HG02610 (cell line): Measurements from ENCODE around the gene CCDC71L.

ENCODE experiments used
- ATAC-seq: cut with Tn5 transposase; IDR thresholded peaks from one replicate; pipeline ENCODE4 v1.9.1; 2021; ENCODE audit warnings: mild to moderate bottlenecking, moderate library complexity; ENCODE audit not compliant: unreplicated experiment

CCDC71L gene

GRCh38 chr7:106659166-106659962 lies 1.6 kb downstream of the CCDC71L start:
- no peak for ATAC-seq

- no peak for ATAC-seq
Observed at GRCh38 chr7:106658316-106659165, 2.4 kb downstream of the CCDC71L start.

GRCh38 chr7:106657085-106657991 lies 3.6 kb downstream of the CCDC71L start:
- ATAC-seq: no peak

- ATAC-seq: no peak
Observed at GRCh38 chr7:106655703-106656498, 5.1 kb downstream of the CCDC71L start.

DNA sequence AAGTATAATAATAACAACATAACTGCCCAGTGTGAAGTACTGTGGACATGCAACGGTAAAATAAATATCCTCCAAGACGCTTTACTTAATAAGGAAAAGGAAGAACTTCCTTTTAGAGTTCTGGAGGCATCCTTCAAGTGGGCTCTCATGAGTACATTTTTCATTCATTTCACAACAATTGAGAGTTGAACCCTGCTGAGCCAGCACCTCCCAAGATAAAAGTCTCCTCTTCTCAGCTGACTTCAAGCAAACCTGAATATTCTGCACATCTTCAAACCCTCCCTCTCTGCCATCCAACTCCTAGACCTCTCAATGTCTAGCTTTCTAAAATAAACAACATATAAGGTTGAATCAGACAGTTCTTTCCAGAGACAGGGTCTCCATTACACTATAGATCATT lies 7.5 kb downstream of the CCDC71L start:
- no peak for ATAC-seq

DNA sequence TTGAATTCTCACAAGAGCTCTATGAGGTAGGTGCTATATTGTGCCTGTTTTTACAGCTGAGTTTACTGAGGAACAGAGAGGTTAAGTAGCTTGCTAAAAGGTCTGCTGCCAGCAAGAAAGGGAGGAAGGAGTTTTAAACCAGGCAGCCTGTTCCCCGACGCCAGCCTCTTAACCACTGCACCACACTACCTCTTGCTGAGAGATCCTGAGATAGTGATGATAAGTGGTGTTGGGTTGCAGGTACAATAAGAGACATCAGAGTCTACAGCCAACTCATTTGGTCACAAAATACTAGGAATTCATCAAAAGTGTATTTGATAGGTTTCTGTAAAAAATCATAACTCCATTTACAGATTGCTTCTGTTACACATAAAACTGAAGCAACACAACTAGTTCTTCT lies 8.0 kb downstream of the CCDC71L start:
- ATAC-seq: no peak

DNA sequence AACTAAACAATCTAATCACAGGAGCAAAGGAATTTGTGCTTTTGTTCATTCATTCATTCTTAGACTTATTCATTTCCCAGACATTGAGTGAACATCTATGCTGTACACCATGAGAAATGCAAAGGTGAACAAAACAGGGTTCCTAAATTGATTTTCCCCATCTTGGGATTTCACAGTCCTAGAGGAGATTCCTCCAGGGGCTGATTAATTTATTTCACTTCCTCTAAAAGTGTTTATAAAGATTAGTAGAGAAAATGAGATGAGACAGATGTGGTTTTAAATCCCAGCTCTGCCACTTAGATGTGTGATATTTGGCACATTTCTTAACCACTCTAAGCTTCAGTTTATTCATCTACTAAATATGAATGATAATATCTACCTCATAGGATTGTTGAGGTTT lies 8.9 kb downstream of the CCDC71L start:
- ATAC-seq: no peak

DNA sequence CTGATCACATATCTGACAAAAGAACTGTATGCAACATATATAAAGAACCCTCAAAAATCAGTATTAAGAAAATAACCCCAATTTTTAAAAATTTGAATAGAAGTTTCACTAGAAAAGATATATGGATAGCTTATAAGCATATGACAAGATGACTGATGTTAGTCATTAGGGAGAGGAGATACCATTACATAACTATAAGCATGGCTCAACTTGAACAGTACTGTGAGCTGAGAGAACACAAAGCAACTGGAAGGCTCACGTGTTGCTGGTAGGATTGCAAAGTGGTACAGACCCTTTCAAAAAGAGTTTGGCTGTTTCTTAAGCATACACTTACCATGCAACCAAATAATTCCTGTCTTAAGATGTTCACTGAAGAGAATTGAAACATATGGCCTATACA lies 14.7 kb downstream of the CCDC71L start:
- ATAC-seq: no peak

DNA sequence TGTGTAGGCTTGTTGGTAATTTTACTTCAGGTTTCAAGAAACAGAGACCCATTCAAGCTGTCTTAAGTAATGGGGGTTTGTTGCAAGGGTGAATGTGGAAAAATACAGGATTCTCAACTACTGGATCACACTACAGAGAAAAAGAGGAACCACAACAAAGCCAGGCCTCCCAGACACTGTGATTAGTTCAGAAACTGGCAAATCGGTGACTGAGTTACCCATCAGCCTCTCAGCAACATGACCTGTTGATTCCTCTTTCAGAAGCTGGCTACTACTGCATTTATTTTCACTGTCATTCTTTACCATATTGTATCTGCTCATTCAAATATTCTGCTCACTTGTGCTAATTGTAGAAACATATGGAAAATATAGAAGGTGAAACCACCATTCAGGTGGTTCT lies 16.0 kb downstream of the CCDC71L start:
- ATAC-seq: no peak

- ATAC-seq: no peak
Observed at GRCh38 chr7:106643216-106644000, 17.6 kb downstream of the CCDC71L start.

- ATAC-seq: no peak
Observed at GRCh38 chr7:106641416-106641815, 19.5 kb downstream of the CCDC71L start.

GRCh38 chr7:106640368-106641141 lies 20.4 kb downstream of the CCDC71L start:
- no peak for ATAC-seq

DNA sequence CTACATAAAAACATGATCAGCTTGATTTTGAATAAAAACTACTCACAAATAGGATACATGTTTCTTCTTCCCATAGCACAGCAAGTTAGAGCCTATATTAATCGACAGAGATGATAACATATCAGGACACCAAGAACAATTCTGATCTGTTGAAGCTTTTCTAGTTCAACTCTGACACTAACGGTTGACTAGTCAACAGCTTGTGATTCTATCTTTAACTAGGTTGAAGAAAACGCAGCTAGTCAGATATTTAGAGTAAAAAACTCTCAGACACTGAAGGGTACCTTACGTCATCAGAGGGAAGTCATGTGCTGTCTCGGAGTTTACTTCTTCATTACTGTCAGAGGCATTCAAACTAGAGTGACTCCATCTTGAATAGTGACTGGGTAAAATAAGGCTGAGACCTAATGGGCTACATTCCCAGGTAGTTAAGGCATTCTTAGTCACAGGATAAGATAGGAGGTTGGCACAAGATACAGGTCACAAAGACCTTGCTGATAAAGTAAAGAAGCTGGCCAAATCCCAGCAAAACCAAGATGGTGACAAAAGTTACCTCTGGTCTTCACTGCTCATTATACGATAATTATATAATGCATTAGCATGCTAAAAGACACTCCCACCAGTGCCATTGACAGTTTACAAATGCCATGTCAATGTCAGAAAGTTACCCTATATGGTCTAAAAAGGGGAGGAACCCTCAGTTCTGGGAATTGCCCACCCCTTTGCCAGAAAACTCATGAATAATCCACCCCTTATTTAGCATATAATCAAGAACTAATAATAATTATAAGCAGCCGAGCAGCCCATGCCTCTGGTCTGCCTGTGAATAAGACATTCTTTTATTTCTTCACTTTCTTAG lies 21.3 kb downstream of the CCDC71L start:
- ATAC-seq: no peak

GRCh38 chr7:106635411-106635810 lies 25.5 kb downstream of the CCDC71L start:
- no peak for ATAC-seq

GRCh38 chr7:106634958-106635357 lies 26.0 kb downstream of the CCDC71L start:
- ATAC-seq: no peak

- ATAC-seq: no peak
Observed at GRCh38 chr7:106630648-106631047, 30.3 kb downstream of the CCDC71L start.

DNA sequence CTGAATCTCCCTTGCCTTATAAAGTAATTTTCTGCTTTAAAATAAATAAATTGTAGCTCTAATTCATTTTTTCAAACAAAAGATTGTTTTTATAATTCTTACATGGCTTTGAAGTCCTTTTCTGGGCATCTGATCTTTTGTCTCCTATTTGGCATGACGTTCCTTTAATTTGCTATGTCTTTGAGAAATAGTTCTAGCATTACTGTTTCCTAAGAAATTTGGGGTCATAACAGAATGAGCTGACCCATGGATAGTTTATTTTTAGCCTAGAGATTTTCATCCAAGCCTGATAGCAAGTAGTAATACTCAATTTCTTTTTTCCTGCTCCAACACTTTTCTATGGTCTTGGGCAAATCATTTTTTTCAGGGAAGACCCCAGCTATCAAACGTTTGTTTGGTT lies 31.4 kb downstream of the CCDC71L start:
- no peak for ATAC-seq
